ENCODE results near the gene SLC16A3. TPM values are rescaled to one million over a fixed set of nuclear protein-coding genes. Genes with fewer than 3 reads are reported as not detected.

SLC16A3 gene
- total and polyA plus RNA-seq, 10 of the 15 experiments (the other 5 are each of a cell fraction or from before 2014, with no cell fraction given) = 0.10 to 46.5 (median 8.0) TPM

DNA sequence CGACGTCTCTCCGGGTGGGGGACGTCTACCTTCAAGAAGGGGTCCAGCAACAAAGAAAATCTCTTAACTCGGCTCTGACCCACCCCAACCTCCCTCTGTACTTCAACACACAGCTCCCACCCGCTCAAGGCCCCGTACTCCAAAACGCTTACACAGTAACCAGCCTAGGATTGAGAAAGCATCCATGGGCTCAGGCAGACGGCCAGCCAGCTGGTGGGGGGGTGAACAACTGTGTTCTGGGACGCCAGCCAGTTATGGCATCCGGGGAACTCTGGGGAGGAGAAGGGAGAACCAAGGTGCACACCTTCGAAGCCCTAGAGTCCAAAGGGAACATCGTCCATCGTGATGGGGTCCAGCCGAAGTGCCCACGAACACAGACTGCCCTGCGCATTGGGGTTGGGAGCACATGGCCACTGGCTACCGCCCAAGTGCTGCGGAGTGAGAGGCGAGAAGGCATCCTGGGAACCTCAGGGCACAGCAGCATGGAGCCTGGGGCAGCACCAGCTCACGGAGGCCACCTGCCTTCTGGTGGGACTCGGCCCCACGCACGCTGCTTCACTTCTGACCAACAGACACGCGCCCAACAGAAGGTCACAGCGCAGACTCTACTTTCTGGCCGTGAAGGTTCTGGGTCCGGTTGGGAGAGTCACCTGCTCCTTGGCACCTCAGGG is 14.3 kb downstream of the SLC16A3 start:
- Histone ChIP-seq H3K79me2 (ENCODE audit: control insufficient read depth, insufficient read depth, low read length) (no peaks in the 10 kb centered on the region; the same call in 1 of the 2 replicates), H3K4me3 (no peak overlapping the region), H3K9me3 (replicated peaks; ENCODE audit: control insufficient read depth, insufficient read depth, low read length) (no peaks in the 10 kb centered on the region), H3K27ac (ENCODE audit: control insufficient read depth, insufficient read depth) (no peak overlapping the region), H4K20me1 (ENCODE audit: control insufficient read depth, insufficient read depth) (peaks cover 7% of the 10 kb centered on the region), H2AFZ (ENCODE audit: control insufficient read depth, low read depth, low read length) (no peak overlapping the region), H3K4me2 (ENCODE audit: control insufficient read depth, insufficient read depth) (no peak overlapping the region), H3K36me3 (ENCODE audit: control insufficient read depth in 2 of 2, insufficient read depth in 2 of 2, low read length in 1 of 2) (peaks cover 33 to 56% of the 10 kb centered on the region in 2 experiments), H3K27me3 (replicated peaks in 1 of 2; ENCODE audit: control insufficient read depth in 2 of 2, insufficient read depth in 2 of 2, low read length in 1 of 2) (no peaks in the 10 kb centered on the region), H3K9ac (ENCODE audit: control insufficient read depth, insufficient read depth, low read length) (no peak overlapping the region), H3K4me1 (ENCODE audit: control insufficient read depth, insufficient read depth, low read length) (peaks cover 19% of the 10 kb centered on the region)
- SMC1A ChIA-PET (ENCODE audit: uncharacterized antibody, unreplicated experiment) = interaction anchor here (1.1 to 2.6 kb wide), 6 partner anchors 35 to 78 kb away, joined by 3 to 12 read pairs (median 4); no protein-coding TSS in a partner anchor
- POLR2A ChIA-PET = interaction anchor here (0.7 to 1.7 kb wide), 4 partner anchors 11 to 59 kb away, joined by 3 to 7 read pairs (median 4); no protein-coding TSS in a partner anchor
- no peak for ATAC-seq
- no peak for FAIRE-seq
- DNase-seq (ENCODE audit: low read depth, low spot score) = no peak
- 92% methylated on average over 28 of the region's 29 CpGs for WGBS (ENCODE audit: insufficient coverage, insufficient replicate concordance, low lambda C conversion rate, missing lambda C conversion rate)
- RAD21 ChIA-PET (ENCODE audit: unreplicated experiment) = interaction anchor here (1.5 to 2.6 kb wide), 4 partner anchors 37 to 78 kb away, joined by 3 to 18 read pairs (median 10); no protein-coding TSS in a partner anchor
- in situ Hi-C loops (cut with MboI) = no loop called here
- BruUV-seq (replicated peaks) = no TSS peak
- CTCF ChIA-PET = interaction anchor here (0.6 to 3.0 kb wide), 4 partner anchors 37 to 78 kb away, joined by 3 to 19 read pairs (median 12); no protein-coding TSS in a partner anchor
- intact Hi-C loops (cut with micrococcal nuclease; ENCODE audit: unreplicated experiment) = no loop called here
- TF ChIP-seq ZNF384 (IDR thresholded peaks at IDR 0.05; ENCODE audit: borderline replicate concordance, low read depth, low read length) (no peak), STAT3 (IDR thresholded peaks at IDR 0.05; ENCODE audit: low read depth, low read length) (no peak), NBN (IDR thresholded peaks at IDR 0.05) (no peak), HDAC6 (IDR thresholded peaks at IDR 0.05; ENCODE audit: unreplicated experiment) (peak; percentile 17), EP300 (IDR thresholded peaks at IDR 0.05; ENCODE audit: borderline replicate concordance in 1 of 2, control insufficient read depth in 1 of 2, low read depth in 2 of 2, low read length in 2 of 2) (no peak), ZNF274 (IDR thresholded peaks at IDR 0.05; ENCODE audit: insufficient read depth, insufficient read length) (no peak), ZNF24 (IDR thresholded peaks at IDR 0.05) (no peak), RAD21 (IDR thresholded peaks at IDR 0.05; ENCODE audit: insufficient read depth, low read depth, low read length) (no peak), NFYB (IDR thresholded peaks at IDR 0.05; ENCODE audit: insufficient read depth, low read depth, low read length) (no peak), ZNF217 (IDR thresholded peaks at IDR 0.05) (no peak), LARP7 (IDR thresholded peaks at IDR 0.05) (peak; percentile 31; the same call in 1 of the 2 replicates), SUPT20H (IDR thresholded peaks at IDR 0.05; ENCODE audit: borderline replicate concordance, control insufficient read depth, low read depth, low read length) (no peak), POLR2A (IDR thresholded peaks at IDR 0.05; ENCODE audit: low read depth, low read length) (peak; percentile 63), SMC3 (IDR thresholded peaks at IDR 0.05; ENCODE audit: borderline replicate concordance, low read length) (no peak), POU2F2 (IDR thresholded peaks at IDR 0.05; ENCODE audit: borderline replicate concordance, low read depth, low read length) (no peak), FOXK2 (IDR thresholded peaks at IDR 0.05) (no peak), TAF1 (IDR thresholded peaks at IDR 0.05; ENCODE audit: borderline replicate concordance, low read depth, low read length) (no peak), CREB1 (IDR thresholded peaks at IDR 0.05; ENCODE audit: low read depth) (no peak), YY1 (IDR thresholded peaks at IDR 0.05; ENCODE audit: low read depth, low read length) (no peak), POLR2AphosphoS2 (IDR thresholded peaks at IDR 0.05; ENCODE audit: low read depth, low read length) (peak; percentile 89), POLR2AphosphoS5 (IDR thresholded peaks at IDR 0.05; ENCODE audit: low read length) (peak; percentile 69; the same call in 1 of the 2 replicates)
- TF ChIP-seq, protein P1, sequence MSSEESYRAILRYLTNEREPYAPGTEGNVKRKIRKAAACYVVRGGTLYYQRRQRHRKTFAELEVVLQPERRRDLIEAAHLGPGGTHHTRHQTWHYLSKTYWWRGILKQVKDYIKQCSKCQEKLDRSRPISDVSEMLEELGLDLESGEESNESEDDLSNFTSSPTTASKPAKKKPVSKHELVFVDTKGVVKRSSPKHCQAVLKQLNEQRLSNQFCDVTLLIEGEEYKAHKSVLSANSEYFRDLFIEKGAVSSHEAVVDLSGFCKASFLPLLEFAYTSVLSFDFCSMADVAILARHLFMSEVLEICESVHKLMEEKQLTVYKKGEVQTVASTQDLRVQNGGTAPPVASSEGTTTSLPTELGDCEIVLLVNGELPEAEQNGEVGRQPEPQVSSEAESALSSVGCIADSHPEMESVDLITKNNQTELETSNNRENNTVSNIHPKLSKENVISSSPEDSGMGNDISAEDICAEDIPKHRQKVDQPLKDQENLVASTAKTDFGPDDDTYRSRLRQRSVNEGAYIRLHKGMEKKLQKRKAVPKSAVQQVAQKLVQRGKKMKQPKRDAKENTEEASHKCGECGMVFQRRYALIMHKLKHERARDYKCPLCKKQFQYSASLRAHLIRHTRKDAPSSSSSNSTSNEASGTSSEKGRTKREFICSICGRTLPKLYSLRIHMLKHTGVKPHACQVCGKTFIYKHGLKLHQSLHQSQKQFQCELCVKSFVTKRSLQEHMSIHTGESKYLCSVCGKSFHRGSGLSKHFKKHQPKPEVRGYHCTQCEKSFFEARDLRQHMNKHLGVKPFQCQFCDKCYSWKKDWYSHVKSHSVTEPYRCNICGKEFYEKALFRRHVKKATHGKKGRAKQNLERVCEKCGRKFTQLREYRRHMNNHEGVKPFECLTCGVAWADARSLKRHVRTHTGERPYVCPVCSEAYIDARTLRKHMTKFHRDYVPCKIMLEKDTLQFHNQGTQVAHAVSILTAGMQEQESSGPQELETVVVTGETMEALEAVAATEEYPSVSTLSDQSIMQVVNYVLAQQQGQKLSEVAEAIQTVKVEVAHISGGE (CRISPR knock-in tag; IDR thresholded peaks at IDR 0.05) = no peak
